HCT116 (cell line): ENCODE data around the gene ARFGEF3. TPM values are rescaled to one million over a fixed set of nuclear protein-coding genes. Genes with fewer than 3 reads are reported as not detected.

ENCODE experiments used
- ATAC-seq: fragments of 200-7000 bp; cut with Tn5 transposase; 2 replicates; pipeline ENCODE4 v1.9.1; 2020; ENCODE audit warnings: mild to moderate bottlenecking, moderate library complexity
- BruUV-seq: library from RNA; stranded (reverse); fragments of 400-500 nt; replicated peaks from 2 replicates; lab custom pipeline; 2021; lab: Mats Ljungman, UMichigan
- CTCF ChIA-PET: fragments of 300-600 bp; sonication (Branson Sonifier 250); formaldehyde crosslinking; loops from one replicate; lab custom pipeline; 2021; ENCODE audit warnings: antibody characterized with exemption; lab: Charles Lee
- POLR2A ChIA-PET: fragments of 300-600, 350-600 bp; sonication (Branson Sonifier 250); formaldehyde crosslinking; loops from one replicate; lab custom pipeline; 2021; ENCODE audit warnings: antibody characterized with exemption; lab: Charles Lee
- RAD21 ChIA-PET, 2 experiments: fragments of 300-600 bp; sonication (Branson Sonifier 250); formaldehyde crosslinking; loops; one replicate each; lab custom pipeline; 2023; ENCODE audit warnings: low total read pairs in 2 of 2; ENCODE audit not compliant: uncharacterized antibody in 2 of 2, unreplicated experiment in 2 of 2, low non-redundant PET in 1 of 2; lab: Charles Lee
- DNase-seq: peaks from one replicate; pipeline ENCODE4 v3.0.0-alpha.2; 2010; ENCODE audit warnings: low read depth, low spot score
- H2AFZ ChIP-seq: fragments of 200-600 bp; shearing (Covaris generic), sonication (generic); 2 replicates; pipeline ENCODE4 v1.6.1; 2017; ENCODE audit warnings: low read depth, mixed run types, mixed read lengths, antibody characterized with exemption, low read length; ENCODE audit not compliant: poor library complexity, severe bottlenecking
- H3K27ac ChIP-seq: 2 replicates; pipeline ENCODE4 v1.5.1; 2012; ENCODE audit warnings: low read depth, low read length
- H3K27me3 ChIP-seq: fragments of 200-600 bp; sonication (generic); 2 replicates; pipeline ENCODE4 v1.6.1; 2016; ENCODE audit warnings: mixed run types, low read length, mixed read lengths; ENCODE audit not compliant: insufficient read depth
- H3K36me3 ChIP-seq, 2 experiments: fragments of 200-500 bp in 1 of 2; fragments of 200-600 bp in 1 of 2; sonication (Bioruptor generic) in 1 of 2; sonication (generic) in 1 of 2; 2 replicates each; pipeline versions ENCODE4 v1.5.1 to v1.6.1; 2014 to 2016; ENCODE audit warnings: low read length in 2 of 2, inconsistent platforms in 1 of 2, mixed read lengths in 1 of 2, mixed run types in 1 of 2; ENCODE audit not compliant: insufficient read depth in 2 of 2, control insufficient read depth in 1 of 2
- H3K4me1 ChIP-seq, 2 experiments: fragments of 200-600 bp in 1 of 2; sonication (generic) in 1 of 2; 2 replicates each; pipeline versions ENCODE4 v1.5.1 to v1.6.1; 2012 to 2017; ENCODE audit warnings: low read length in 2 of 2, inconsistent platforms in 1 of 2, mild to moderate bottlenecking in 1 of 2, mixed read lengths in 1 of 2, mixed run types in 1 of 2, moderate library complexity in 1 of 2; ENCODE audit not compliant: insufficient read depth in 2 of 2, control insufficient read depth in 1 of 2
- H3K4me2 ChIP-seq: fragments of 200-600 bp; sonication (generic); 2 replicates; pipeline ENCODE4 v1.6.1; 2017; ENCODE audit warnings: mixed run types, low read length, mixed read lengths
- H3K4me3 ChIP-seq, 2 experiments: fragments of 200-600 bp in 1 of 2; sonication (generic) in 1 of 2; replicated peaks in 1 of 2; 2 replicates each; pipeline ENCODE4 v1.5.1; 2011 to 2016; ENCODE audit warnings: low read length in 2 of 2, control low read depth in 1 of 2, low read depth in 1 of 2, mild to moderate bottlenecking in 1 of 2, mixed read lengths in 1 of 2, mixed run types in 1 of 2
- H3K79me2 ChIP-seq: fragments of 200-600 bp; sonication (generic); 2 replicates; pipeline ENCODE4 v1.6.1; 2017; ENCODE audit warnings: mild to moderate bottlenecking, mixed run types, low read length, moderate library complexity, mixed read lengths; ENCODE audit not compliant: insufficient read depth
- H3K9ac ChIP-seq: fragments of 200-600 bp; sonication (generic); 2 replicates; pipeline ENCODE4 v1.6.1; 2016; ENCODE audit warnings: low read length, mixed read lengths
- H3K9me2 ChIP-seq: fragments of 200-600 bp; sonication (generic), shearing (Covaris generic); 2 replicates; pipeline ENCODE4 v1.6.1; 2017; ENCODE audit warnings: mixed run types, mild to moderate bottlenecking, moderate library complexity; ENCODE audit not compliant: insufficient read depth
- H3K9me3 ChIP-seq, 2 experiments: fragments of 200-500 bp in 1 of 2; fragments of 200-600 bp in 1 of 2; sonication (Bioruptor generic) in 1 of 2; sonication (generic) in 1 of 2; 2 replicates each; pipeline ENCODE4 v1.6.1; 2014 to 2017; ENCODE audit warnings: low read length in 2 of 2, mixed read lengths in 2 of 2, inconsistent platforms in 1 of 2, low read depth in 1 of 2, mild to moderate bottlenecking in 1 of 2, mixed run types in 1 of 2, moderate library complexity in 1 of 2; ENCODE audit not compliant: control insufficient read depth in 1 of 2, insufficient read depth in 1 of 2
- H4K20me1 ChIP-seq: fragments of 200-600 bp; sonication (generic), shearing (Covaris generic); 2 replicates; pipeline ENCODE4 v1.6.1; 2017; ENCODE audit warnings: mixed run types, mild to moderate bottlenecking, moderate library complexity; ENCODE audit not compliant: insufficient read depth
- CEBPB ChIP-seq: IDR thresholded peaks from 2 replicates; pipeline ENCODE4 v1.6.1; 2012; ENCODE audit warnings: low read depth
- EGR1 ChIP-seq: IDR thresholded peaks from 2 replicates; pipeline ENCODE4 v1.6.1; 2012; ENCODE audit warnings: low read depth
- EZH2 ChIP-seq: fragments of 200-600 bp; sonication (generic); IDR thresholded peaks from 2 replicates; pipeline ENCODE4 v1.6.1; 2017; ENCODE audit warnings: antibody characterized with exemption, mixed run types
- FOSL1 ChIP-seq: IDR thresholded peaks from 2 replicates; pipeline ENCODE4 v1.6.1; 2012; ENCODE audit warnings: low read depth
- JUND ChIP-seq: IDR thresholded peaks from 2 replicates; pipeline ENCODE4 v1.6.1; 2012
- POLR2AphosphoS5 ChIP-seq: IDR thresholded peaks from 2 replicates; pipeline ENCODE4 v1.6.1; 2011; ENCODE audit warnings: mild to moderate bottlenecking, low read depth, low read length, moderate library complexity
- RAD21 ChIP-seq: IDR thresholded peaks from 2 replicates; pipeline ENCODE4 v1.6.1; 2012; ENCODE audit warnings: low read depth, mild to moderate bottlenecking
- SRF ChIP-seq: IDR thresholded peaks from 2 replicates; pipeline ENCODE4 v1.6.1; 2012; ENCODE audit warnings: low read depth
- ZFX ChIP-seq: fragments of 450-650 bp; IDR thresholded peaks from 2 replicates; pipeline ENCODE4 v1.6.1; 2017
- ZNF274 ChIP-seq: fragments of 200-500 bp; sonication (Bioruptor generic); IDR thresholded peaks from 2 replicates; pipeline ENCODE4 v1.6.1; 2014; ENCODE audit warnings: mild to moderate bottlenecking, low read depth, low read length, inconsistent platforms
- intact Hi-C: fragments of 100-400 bp; cut with micrococcal nuclease; formaldehyde crosslinking; loops from 2 replicates; pipeline ENCODE4 v1.10.0; 2022
- total RNA-seq: library from RNA; stranded (reverse); gene quantifications from one replicate; pipeline ENCODE4 v1.2.1, GENCODE V29; 2021; ENCODE audit not compliant: unreplicated experiment
- TF ChIP-seq, protein P1 (sequence below), 3 experiments: fragments of 200-600 bp in 1 of 3; sonication (generic) in 1 of 3; IDR thresholded peaks in 2 of 3; conservative IDR thresholded peaks in 1 of 3; 2 replicates each; pipeline ENCODE4 v1.5.1; 2012 to 2017; ENCODE audit warnings: low read depth in 2 of 3, low read length in 2 of 3, antibody characterized with exemption in 1 of 3, borderline replicate concordance in 1 of 3, control low read depth in 1 of 3, mild to moderate bottlenecking in 1 of 3, mixed read lengths in 1 of 3, mixed run types in 1 of 3, moderate library complexity in 1 of 3; ENCODE audit not compliant: insufficient read depth in 1 of 3
- TF ChIP-seq, protein P2 (sequence below): IDR thresholded peaks from 2 replicates; pipeline ENCODE4 v1.6.1; 2012; ENCODE audit warnings: low read depth
- TF ChIP-seq, protein P3 (sequence below): IDR thresholded peaks from 2 replicates; pipeline ENCODE4 v1.6.1; 2011; ENCODE audit warnings: mild to moderate bottlenecking, low read length, moderate library complexity; ENCODE audit not compliant: insufficient replicate concordance; ENCODE audit errors: extremely low read depth
- TF ChIP-seq, protein P4 (sequence below): IDR thresholded peaks from 2 replicates; pipeline ENCODE4 v1.6.1; 2012

The ARFGEF3 gene
- total RNA-seq, 1 experiment from 2014 or later, result 3.8 TPM

DNA sequence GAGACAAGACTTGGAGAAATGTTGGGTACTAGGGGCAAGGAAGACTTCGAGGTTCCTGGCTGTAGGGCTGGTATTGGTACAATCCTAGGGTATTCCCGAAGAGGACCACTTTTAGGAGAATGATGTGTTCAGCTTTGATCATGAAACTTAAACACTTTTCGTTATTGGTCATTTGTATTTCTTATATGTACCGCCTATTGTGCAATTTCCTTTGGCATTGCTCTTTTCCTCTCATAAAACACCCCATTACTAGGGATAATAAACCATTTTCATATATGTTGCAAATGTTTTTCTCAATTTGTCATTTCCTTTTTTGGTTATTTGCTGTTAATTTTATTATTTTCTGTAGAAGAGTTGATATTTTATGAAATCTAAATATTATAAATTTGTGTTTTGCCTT, 18.9 kb upstream of the ARFGEF3 start:
- intact Hi-C loops, result no loop called here

More for the DNA sequence above, 18.9 kb upstream of the ARFGEF3 start:
- TF ChIP-seq, protein P1, sequence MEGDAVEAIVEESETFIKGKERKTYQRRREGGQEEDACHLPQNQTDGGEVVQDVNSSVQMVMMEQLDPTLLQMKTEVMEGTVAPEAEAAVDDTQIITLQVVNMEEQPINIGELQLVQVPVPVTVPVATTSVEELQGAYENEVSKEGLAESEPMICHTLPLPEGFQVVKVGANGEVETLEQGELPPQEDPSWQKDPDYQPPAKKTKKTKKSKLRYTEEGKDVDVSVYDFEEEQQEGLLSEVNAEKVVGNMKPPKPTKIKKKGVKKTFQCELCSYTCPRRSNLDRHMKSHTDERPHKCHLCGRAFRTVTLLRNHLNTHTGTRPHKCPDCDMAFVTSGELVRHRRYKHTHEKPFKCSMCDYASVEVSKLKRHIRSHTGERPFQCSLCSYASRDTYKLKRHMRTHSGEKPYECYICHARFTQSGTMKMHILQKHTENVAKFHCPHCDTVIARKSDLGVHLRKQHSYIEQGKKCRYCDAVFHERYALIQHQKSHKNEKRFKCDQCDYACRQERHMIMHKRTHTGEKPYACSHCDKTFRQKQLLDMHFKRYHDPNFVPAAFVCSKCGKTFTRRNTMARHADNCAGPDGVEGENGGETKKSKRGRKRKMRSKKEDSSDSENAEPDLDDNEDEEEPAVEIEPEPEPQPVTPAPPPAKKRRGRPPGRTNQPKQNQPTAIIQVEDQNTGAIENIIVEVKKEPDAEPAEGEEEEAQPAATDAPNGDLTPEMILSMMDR (IDR thresholded peaks at IDR 0.05 in 2 of 3, conservative IDR thresholded peaks at IDR 0.05 in 1 of 3; ENCODE audit: borderline replicate concordance in 1 of 3, insufficient read depth in 1 of 3, low read depth in 2 of 3, low read length in 2 of 3), result no peak
- no peak for TF ChIP-seq POLR2AphosphoS5
- TF ChIP-seq ZFX, result no peak
- no peak for TF ChIP-seq EZH2
- TF ChIP-seq, protein P2, sequence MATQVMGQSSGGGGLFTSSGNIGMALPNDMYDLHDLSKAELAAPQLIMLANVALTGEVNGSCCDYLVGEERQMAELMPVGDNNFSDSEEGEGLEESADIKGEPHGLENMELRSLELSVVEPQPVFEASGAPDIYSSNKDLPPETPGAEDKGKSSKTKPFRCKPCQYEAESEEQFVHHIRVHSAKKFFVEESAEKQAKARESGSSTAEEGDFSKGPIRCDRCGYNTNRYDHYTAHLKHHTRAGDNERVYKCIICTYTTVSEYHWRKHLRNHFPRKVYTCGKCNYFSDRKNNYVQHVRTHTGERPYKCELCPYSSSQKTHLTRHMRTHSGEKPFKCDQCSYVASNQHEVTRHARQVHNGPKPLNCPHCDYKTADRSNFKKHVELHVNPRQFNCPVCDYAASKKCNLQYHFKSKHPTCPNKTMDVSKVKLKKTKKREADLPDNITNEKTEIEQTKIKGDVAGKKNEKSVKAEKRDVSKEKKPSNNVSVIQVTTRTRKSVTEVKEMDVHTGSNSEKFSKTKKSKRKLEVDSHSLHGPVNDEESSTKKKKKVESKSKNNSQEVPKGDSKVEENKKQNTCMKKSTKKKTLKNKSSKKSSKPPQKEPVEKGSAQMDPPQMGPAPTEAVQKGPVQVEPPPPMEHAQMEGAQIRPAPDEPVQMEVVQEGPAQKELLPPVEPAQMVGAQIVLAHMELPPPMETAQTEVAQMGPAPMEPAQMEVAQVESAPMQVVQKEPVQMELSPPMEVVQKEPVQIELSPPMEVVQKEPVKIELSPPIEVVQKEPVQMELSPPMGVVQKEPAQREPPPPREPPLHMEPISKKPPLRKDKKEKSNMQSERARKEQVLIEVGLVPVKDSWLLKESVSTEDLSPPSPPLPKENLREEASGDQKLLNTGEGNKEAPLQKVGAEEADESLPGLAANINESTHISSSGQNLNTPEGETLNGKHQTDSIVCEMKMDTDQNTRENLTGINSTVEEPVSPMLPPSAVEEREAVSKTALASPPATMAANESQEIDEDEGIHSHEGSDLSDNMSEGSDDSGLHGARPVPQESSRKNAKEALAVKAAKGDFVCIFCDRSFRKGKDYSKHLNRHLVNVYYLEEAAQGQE, result no peak
- TF ChIP-seq, protein P3, sequence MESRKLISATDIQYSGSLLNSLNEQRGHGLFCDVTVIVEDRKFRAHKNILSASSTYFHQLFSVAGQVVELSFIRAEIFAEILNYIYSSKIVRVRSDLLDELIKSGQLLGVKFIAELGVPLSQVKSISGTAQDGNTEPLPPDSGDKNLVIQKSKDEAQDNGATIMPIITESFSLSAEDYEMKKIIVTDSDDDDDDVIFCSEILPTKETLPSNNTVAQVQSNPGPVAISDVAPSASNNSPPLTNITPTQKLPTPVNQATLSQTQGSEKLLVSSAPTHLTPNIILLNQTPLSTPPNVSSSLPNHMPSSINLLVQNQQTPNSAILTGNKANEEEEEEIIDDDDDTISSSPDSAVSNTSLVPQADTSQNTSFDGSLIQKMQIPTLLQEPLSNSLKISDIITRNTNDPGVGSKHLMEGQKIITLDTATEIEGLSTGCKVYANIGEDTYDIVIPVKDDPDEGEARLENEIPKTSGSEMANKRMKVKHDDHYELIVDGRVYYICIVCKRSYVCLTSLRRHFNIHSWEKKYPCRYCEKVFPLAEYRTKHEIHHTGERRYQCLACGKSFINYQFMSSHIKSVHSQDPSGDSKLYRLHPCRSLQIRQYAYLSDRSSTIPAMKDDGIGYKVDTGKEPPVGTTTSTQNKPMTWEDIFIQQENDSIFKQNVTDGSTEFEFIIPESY, result no peak
- TF ChIP-seq ZNF274, result no peak
- no peak for TF ChIP-seq FOSL1
- no peak for TF ChIP-seq SRF
- no peak for TF ChIP-seq EGR1
- no peak for TF ChIP-seq CEBPB
- TF ChIP-seq JUND, result no peak
- TF ChIP-seq RAD21, result no peak
- TF ChIP-seq, protein P4, sequence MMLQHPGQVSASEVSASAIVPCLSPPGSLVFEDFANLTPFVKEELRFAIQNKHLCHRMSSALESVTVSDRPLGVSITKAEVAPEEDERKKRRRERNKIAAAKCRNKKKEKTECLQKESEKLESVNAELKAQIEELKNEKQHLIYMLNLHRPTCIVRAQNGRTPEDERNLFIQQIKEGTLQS, result no peak
- no TSS peak for BruUV-seq
- no peaks in the 10 kb centered on the region for H3K9me3 ChIP-seq
- ChIA-PET CTCF (no interaction called here), POLR2A (no interaction called here), RAD21 (no interaction called here)
- no peak overlapping the region for H3K27ac ChIP-seq
- ATAC-seq (no peak), DNase-seq (no peak)
- H4K20me1 ChIP-seq, result no peaks in the 10 kb centered on the region
- no peak overlapping the region for H3K4me3 ChIP-seq
- no peaks in the 10 kb centered on the region for H3K9me2 ChIP-seq
- H3K4me1 ChIP-seq, result no peaks in the 10 kb centered on the region
- no peak overlapping the region for H3K4me2 ChIP-seq
- H3K36me3 ChIP-seq, result no peaks in the 10 kb centered on the region
- H3K9ac ChIP-seq, result no peak overlapping the region
- no peaks in the 10 kb centered on the region for H3K79me2 ChIP-seq
- no peak overlapping the region for H2AFZ ChIP-seq
- no peaks in the 10 kb centered on the region for H3K27me3 ChIP-seq
